Neural crest cell (in vitro differentiated cells): Measurements from ENCODE around the gene TSSC4. TPM values are rescaled to one million over a fixed set of nuclear protein-coding genes. Genes with fewer than 3 reads are reported as not detected.

Source experiments
- DNase-seq: peaks from one replicate; pipeline ENCODE4 v3.0.0; 2021; ENCODE audit warnings: low read depth, mixed read lengths, low spot score
- H3K27ac Mint-ChIP-seq: one replicate; pipeline ENCODE4 v1.8.0; 2021; ENCODE audit warnings: mild to moderate bottlenecking, mixed read lengths; ENCODE audit not compliant: unreplicated experiment
- H3K27me3 Mint-ChIP-seq: 2 replicates; pipeline ENCODE4 v1.8.0; 2021; ENCODE audit warnings: low read depth, mild to moderate bottlenecking, mixed read lengths
- H3K36me3 Mint-ChIP-seq: 2 replicates; pipeline ENCODE4 v1.8.0; 2021; ENCODE audit warnings: low read depth, mild to moderate bottlenecking, mixed read lengths
- H3K4me1 Mint-ChIP-seq: 2 replicates; pipeline ENCODE4 v1.8.0; 2021; ENCODE audit warnings: mixed read lengths
- H3K4me3 Mint-ChIP-seq: one replicate; pipeline ENCODE4 v1.8.0; 2021; ENCODE audit warnings: mild to moderate bottlenecking, mixed read lengths
- H3K9me3 Mint-ChIP-seq: 2 replicates; pipeline ENCODE4 v1.8.0; 2021; ENCODE audit warnings: mixed read lengths
- total RNA-seq: library from RNA; stranded (reverse); gene quantifications from 2 replicates; pipeline ENCODE4 v1.2.1, GENCODE V29; 2021
- TF ChIP-seq, protein P1 (sequence below): fragments of 200-600 bp; sonication (generic); conservative IDR thresholded peaks from 2 replicates; pipeline ENCODE4 v1.5.0; 2021; ENCODE audit warnings: antibody characterized with exemption, mild to moderate bottlenecking

Gene TSSC4
- total RNA-seq, 1 donor from 2014 or later, result 60.1 TPM

- TF ChIP-seq, protein P1, sequence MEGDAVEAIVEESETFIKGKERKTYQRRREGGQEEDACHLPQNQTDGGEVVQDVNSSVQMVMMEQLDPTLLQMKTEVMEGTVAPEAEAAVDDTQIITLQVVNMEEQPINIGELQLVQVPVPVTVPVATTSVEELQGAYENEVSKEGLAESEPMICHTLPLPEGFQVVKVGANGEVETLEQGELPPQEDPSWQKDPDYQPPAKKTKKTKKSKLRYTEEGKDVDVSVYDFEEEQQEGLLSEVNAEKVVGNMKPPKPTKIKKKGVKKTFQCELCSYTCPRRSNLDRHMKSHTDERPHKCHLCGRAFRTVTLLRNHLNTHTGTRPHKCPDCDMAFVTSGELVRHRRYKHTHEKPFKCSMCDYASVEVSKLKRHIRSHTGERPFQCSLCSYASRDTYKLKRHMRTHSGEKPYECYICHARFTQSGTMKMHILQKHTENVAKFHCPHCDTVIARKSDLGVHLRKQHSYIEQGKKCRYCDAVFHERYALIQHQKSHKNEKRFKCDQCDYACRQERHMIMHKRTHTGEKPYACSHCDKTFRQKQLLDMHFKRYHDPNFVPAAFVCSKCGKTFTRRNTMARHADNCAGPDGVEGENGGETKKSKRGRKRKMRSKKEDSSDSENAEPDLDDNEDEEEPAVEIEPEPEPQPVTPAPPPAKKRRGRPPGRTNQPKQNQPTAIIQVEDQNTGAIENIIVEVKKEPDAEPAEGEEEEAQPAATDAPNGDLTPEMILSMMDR, result no peak
- Mint-ChIP-seq H3K9me3 (no peaks in the 10 kb centered on the region), H3K4me1 (no peaks in the 10 kb centered on the region), H3K27me3 (no peaks in the 10 kb centered on the region), H3K4me3 (no peak overlapping the region), H3K27ac (peak overlapping the region; percentile 46), H3K36me3 (no peaks in the 10 kb centered on the region)
- no peak for DNase-seq
These were observed 30.8 kb downstream of the TSSC4 start for GRCh38 chr11:2431395-2431794.

DNA sequence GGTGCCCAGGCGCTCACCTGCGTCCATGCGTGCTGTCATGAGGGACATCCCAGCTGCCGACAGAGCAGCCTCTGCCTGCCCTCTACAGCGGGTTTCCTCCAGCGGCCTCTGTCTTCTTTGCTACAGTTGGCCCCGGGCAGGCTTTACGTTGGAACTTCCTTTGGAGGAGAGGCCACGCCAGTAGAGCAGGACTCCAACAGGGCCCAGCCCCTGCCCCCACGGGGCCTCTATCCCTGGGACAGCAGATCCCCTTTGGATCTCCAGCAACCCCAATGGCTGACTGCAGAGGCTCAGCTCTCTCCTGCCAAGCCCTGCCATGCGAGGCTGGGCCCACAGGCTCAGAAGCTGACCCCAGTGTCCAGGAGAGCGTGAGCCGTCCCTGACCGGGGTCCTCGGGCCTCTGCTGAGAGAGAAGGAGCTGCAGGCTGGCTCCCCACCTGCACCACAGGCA is 31.6 kb downstream of the TSSC4 start:
- H3K4me3 Mint-ChIP-seq, result no peak overlapping the region
- TF ChIP-seq, protein P1, result no peak
- DNase-seq, result no peak

DNA sequence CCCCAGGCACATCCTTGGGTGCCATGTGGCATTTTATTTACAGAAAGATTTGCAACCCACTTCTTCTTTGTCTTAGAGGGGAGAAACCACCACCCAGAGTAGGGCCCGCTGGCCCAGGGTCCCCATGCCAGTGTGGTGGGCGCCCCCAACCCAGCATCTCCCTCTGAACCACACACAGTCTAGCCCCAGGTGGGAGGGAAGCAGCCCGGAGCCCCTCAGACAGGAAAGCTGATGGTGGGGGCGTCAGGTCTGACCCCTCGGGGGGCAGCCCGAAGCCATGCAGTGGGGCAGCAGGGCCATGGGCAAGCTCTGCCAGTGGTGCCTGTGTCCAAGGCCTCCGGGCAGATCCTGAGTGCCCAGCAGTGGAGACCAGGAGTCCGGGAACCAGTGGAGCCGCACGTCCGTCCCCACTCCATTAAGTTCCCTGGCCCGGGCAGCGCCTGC is 32.1 kb downstream of the TSSC4 start:
- Mint-ChIP-seq H3K9me3 (no peaks in the 10 kb centered on the region), H3K27ac (no peak overlapping the region), H3K4me1 (no peaks in the 10 kb centered on the region), H3K27me3 (peaks cover 4% of the 10 kb centered on the region), H3K36me3 (no peaks in the 10 kb centered on the region), H3K4me3 (no peak overlapping the region)
- TF ChIP-seq, protein P1, result no peak
- no peak for DNase-seq

More for the DNA sequence above, 31.6 kb downstream of the TSSC4 start:
- H3K27me3 Mint-ChIP-seq, result no peaks in the 10 kb centered on the region
- no peaks in the 10 kb centered on the region for H3K4me1 Mint-ChIP-seq
- no peaks in the 10 kb centered on the region for H3K9me3 Mint-ChIP-seq
- H3K36me3 Mint-ChIP-seq, result no peaks in the 10 kb centered on the region
- no peak overlapping the region for H3K27ac Mint-ChIP-seq

DNA sequence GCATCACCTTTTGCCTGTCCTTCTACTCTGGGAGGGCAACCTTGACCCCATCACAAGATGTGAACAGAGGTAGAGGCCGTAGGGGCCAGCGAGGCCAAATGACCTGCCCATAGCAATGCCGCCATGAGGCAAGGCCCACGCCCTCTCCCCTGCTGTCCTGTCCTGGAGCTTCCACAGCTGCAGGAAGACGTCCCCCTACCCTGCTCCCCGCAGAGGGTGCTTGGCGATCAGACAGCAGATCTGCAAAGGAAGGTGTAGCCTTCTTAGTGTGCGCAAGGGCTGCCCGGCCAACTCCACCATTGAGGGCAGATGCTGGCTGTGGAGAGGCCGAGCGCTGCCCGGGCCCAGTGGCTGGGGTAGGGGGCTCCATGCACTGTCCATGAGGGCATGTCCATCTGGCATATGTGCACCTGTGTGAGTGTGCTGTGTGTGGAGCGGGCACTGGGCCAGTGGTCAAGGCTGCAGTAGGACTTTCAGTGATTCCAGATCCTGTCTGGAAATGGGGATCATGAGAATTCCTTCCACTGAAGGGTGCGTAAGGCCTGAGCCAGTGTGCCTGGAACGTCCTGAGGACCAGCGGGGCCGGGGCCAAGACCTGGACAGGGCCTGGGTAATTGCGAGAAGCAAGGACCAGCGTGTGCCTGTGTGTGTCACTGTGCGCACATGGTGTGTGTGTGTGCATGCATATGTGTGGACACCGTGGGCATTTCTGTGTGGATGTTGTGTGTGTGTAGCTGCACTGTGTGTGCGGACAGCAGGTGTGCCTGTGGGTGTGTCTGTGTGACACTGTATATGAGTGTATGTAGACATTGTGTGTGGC is 32.8 kb downstream of the TSSC4 start:
- H3K36me3 Mint-ChIP-seq, result no peaks in the 10 kb centered on the region
- H3K4me3 Mint-ChIP-seq, result no peak overlapping the region

GRCh38 chr11:2434008-2434407 is 33.5 kb downstream of the TSSC4 start:
- TF ChIP-seq, protein P1, result no peak
- Mint-ChIP-seq H3K9me3 (no peaks in the 10 kb centered on the region), H3K4me3 (no peak overlapping the region), H3K4me1 (no peaks in the 10 kb centered on the region), H3K27ac (no peak overlapping the region), H3K36me3 (no peaks in the 10 kb centered on the region), H3K27me3 (peaks cover 17% of the 10 kb centered on the region)
- no peak for DNase-seq

More for the DNA sequence above, 32.8 kb downstream of the TSSC4 start:
- H3K27me3 Mint-ChIP-seq, result peaks cover 11% of the 10 kb centered on the region
- no peaks in the 10 kb centered on the region for H3K9me3 Mint-ChIP-seq
- no peak overlapping the region for H3K27ac Mint-ChIP-seq
- H3K4me1 Mint-ChIP-seq, result no peaks in the 10 kb centered on the region
- no peak for DNase-seq
- TF ChIP-seq, protein P1, result no peak
